WTC11 (cell line): ENCODE results near the gene BUB1. TPM values are rescaled to one million over a fixed set of nuclear protein-coding genes. Genes with fewer than 3 reads are reported as not detected.

Experiments used
- ATAC-seq: fragments of 200-7000 bp; cut with Tn5 transposase; 2 replicates; pipeline ENCODE4 v1.10.0; 2021; ENCODE audit warnings: mild to moderate bottlenecking, moderate library complexity
- CTCF ChIA-PET: fragments of 300-600 bp; sonication (Branson Sonifier 250); formaldehyde crosslinking; loops from one replicate; lab custom pipeline; 2021; ENCODE audit warnings: antibody characterized with exemption; lab: Charles Lee
- POLR2A ChIA-PET: fragments of 350-600 bp; sonication (Branson Sonifier 250); formaldehyde crosslinking; loops from one replicate; lab custom pipeline; 2021; ENCODE audit warnings: antibody characterized with exemption; lab: Charles Lee
- DNase-seq: peaks from one replicate; pipeline ENCODE4 v3.0.0; 2021; ENCODE audit warnings: low spot score
- H3K27ac Mint-ChIP-seq: 2 replicates; pipeline ENCODE4 v1.8.0; 2021; ENCODE audit warnings: mixed read lengths
- H3K27me3 Mint-ChIP-seq: 2 replicates; pipeline ENCODE4 v1.8.0; 2021; ENCODE audit warnings: low read depth, mild to moderate bottlenecking, moderate library complexity, mixed read lengths
- H3K36me3 Mint-ChIP-seq: 2 replicates; pipeline ENCODE4 v1.8.0; 2021; ENCODE audit warnings: mixed read lengths
- H3K4me1 Mint-ChIP-seq: 2 replicates; pipeline ENCODE4 v1.8.0; 2022; ENCODE audit warnings: mixed read lengths
- H3K4me3 Mint-ChIP-seq: 2 replicates; pipeline ENCODE4 v1.8.0; 2021; ENCODE audit warnings: mild to moderate bottlenecking, moderate library complexity, mixed read lengths
- H3K9me3 Mint-ChIP-seq: 2 replicates; pipeline ENCODE4 v1.8.0; 2021; ENCODE audit warnings: mixed read lengths
- ATF2 ChIP-seq: sonication (generic); formaldehyde crosslinking; IDR thresholded peaks from 2 replicates; pipeline ENCODE4 v1.8.1; 2022; ENCODE audit warnings: low read depth, missing genetic modification reagents, borderline replicate concordance
- ATF3 ChIP-seq: sonication (generic); formaldehyde crosslinking; conservative IDR thresholded peaks from 2 replicates; pipeline ENCODE4 v1.8.1; 2022; ENCODE audit warnings: mild to moderate bottlenecking, missing genetic modification reagents
- ELF4 ChIP-seq: sonication (generic); formaldehyde crosslinking; IDR thresholded peaks from 2 replicates; pipeline ENCODE4 v1.8.1; 2022; ENCODE audit warnings: low read depth, mild to moderate bottlenecking, moderate library complexity, missing genetic modification reagents
- FOXK1 ChIP-seq: sonication (generic); formaldehyde crosslinking; IDR thresholded peaks from 2 replicates; pipeline ENCODE4 v1.8.0; 2022; ENCODE audit warnings: mild to moderate bottlenecking, moderate library complexity, missing genetic modification reagents
- NR1H2 ChIP-seq: sonication (generic); formaldehyde crosslinking; IDR thresholded peaks from 2 replicates; pipeline ENCODE4 v1.9.0; 2021; ENCODE audit warnings: mild to moderate bottlenecking, moderate library complexity, missing genetic modification reagents
- PRDM15 ChIP-seq: sonication (generic); formaldehyde crosslinking; IDR thresholded peaks from 2 replicates; pipeline ENCODE4 v1.8.0; 2022; ENCODE audit warnings: missing genetic modification reagents
- RORB ChIP-seq: fragments of 250-450 bp; sonication (Bioruptor Pico); IDR thresholded peaks from 2 replicates; pipeline ENCODE4 v1.9.0; 2021; ENCODE audit warnings: mild to moderate bottlenecking
- ZNF219 ChIP-seq: sonication (generic); formaldehyde crosslinking; IDR thresholded peaks from 2 replicates; pipeline ENCODE4 v1.8.0; 2023; ENCODE audit warnings: missing genetic modification reagents, mild to moderate bottlenecking, borderline replicate concordance
- ZNF317 ChIP-seq: sonication (generic); formaldehyde crosslinking; IDR thresholded peaks from 2 replicates; pipeline ENCODE4 v1.8.1; 2023; ENCODE audit warnings: low read depth, mild to moderate bottlenecking, moderate library complexity, missing genetic modification reagents, borderline replicate concordance
- ZNF423 ChIP-seq: fragments of 250-450 bp; sonication (Bioruptor Pico); IDR thresholded peaks from 2 replicates; pipeline ENCODE4 v2.1.2; 2022; ENCODE audit warnings: mild to moderate bottlenecking, moderate library complexity
- total RNA-seq: library from RNA; stranded (reverse); gene quantifications from 3 replicates; pipeline ENCODE4 v1.2.3, GENCODE V29; 2021
- TF ChIP-seq, protein P1 (sequence below): fragments of 250-450 bp; sonication (Bioruptor Pico); IDR thresholded peaks from 2 replicates; pipeline ENCODE4 v1.8.0; 2021; ENCODE audit warnings: mild to moderate bottlenecking
- TF ChIP-seq, protein P2 (sequence below): sonication (generic); formaldehyde crosslinking; IDR thresholded peaks from 2 replicates; pipeline ENCODE4 v1.8.1; 2022; ENCODE audit warnings: missing genetic modification reagents, borderline replicate concordance
- TF ChIP-seq, protein P3 (sequence below): sonication (generic); formaldehyde crosslinking; IDR thresholded peaks from 2 replicates; pipeline ENCODE4 v1.8.0; 2023; ENCODE audit warnings: mild to moderate bottlenecking, missing genetic modification reagents
- TF ChIP-seq, protein P4 (sequence below): sonication (generic); formaldehyde crosslinking; IDR thresholded peaks from 2 replicates; pipeline ENCODE4 v1.8.1; 2023; ENCODE audit warnings: mild to moderate bottlenecking, missing genetic modification reagents, moderate library complexity
- TF ChIP-seq, protein P5 (sequence below): fragments of 250-450 bp; sonication (Bioruptor Pico); IDR thresholded peaks from 2 replicates; pipeline ENCODE4 v2.1.2; 2022; ENCODE audit warnings: mild to moderate bottlenecking, moderate library complexity
- TF ChIP-seq, protein P6 (sequence below): sonication (generic); formaldehyde crosslinking; IDR thresholded peaks from 2 replicates; pipeline ENCODE4 v1.8.0; 2023; ENCODE audit warnings: missing genetic modification reagents, mild to moderate bottlenecking, borderline replicate concordance

Gene BUB1
- total RNA-seq, 1 experiment from 2014 or later: 116 TPM

- DNase-seq (no peak), ATAC-seq (no peak)
- Mint-ChIP-seq H3K36me3 (no peaks in the 10 kb centered on the region), H3K4me1 (no peaks in the 10 kb centered on the region; the same call in 1 of the 2 replicates), H3K27me3 (peaks cover 16% of the 10 kb centered on the region), H3K9me3 (no peaks in the 10 kb centered on the region), H3K4me3 (no peak overlapping the region), H3K27ac (no peak overlapping the region)
- TF ChIP-seq ATF3 (CRISPR knock-in tag): no peak
- TF ChIP-seq, protein P1, sequence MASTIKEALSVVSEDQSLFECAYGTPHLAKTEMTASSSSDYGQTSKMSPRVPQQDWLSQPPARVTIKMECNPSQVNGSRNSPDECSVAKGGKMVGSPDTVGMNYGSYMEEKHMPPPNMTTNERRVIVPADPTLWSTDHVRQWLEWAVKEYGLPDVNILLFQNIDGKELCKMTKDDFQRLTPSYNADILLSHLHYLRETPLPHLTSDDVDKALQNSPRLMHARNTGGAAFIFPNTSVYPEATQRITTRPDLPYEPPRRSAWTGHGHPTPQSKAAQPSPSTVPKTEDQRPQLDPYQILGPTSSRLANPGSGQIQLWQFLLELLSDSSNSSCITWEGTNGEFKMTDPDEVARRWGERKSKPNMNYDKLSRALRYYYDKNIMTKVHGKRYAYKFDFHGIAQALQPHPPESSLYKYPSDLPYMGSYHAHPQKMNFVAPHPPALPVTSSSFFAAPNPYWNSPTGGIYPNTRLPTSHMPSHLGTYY (CRISPR knock-in tag): no peak
- TF ChIP-seq ZNF219: no peak
- no peak for TF ChIP-seq ATF2 (CRISPR knock-in tag)
- TF ChIP-seq RORB: no peak
- TF ChIP-seq, protein P2, sequence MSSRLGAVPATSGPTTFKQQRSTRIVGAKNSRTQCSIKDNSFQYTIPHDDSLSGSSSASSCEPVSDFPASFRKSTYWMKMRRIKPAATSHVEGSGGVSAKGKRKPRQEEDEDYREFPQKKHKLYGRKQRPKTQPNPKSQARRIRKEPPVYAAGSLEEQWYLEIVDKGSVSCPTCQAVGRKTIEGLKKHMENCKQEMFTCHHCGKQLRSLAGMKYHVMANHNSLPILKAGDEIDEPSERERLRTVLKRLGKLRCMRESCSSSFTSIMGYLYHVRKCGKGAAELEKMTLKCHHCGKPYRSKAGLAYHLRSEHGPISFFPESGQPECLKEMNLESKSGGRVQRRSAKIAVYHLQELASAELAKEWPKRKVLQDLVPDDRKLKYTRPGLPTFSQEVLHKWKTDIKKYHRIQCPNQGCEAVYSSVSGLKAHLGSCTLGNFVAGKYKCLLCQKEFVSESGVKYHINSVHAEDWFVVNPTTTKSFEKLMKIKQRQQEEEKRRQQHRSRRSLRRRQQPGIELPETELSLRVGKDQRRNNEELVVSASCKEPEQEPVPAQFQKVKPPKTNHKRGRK (CRISPR knock-in tag): no peak
- no peak for TF ChIP-seq FOXK1 (CRISPR knock-in tag)
- TF ChIP-seq, protein P3, sequence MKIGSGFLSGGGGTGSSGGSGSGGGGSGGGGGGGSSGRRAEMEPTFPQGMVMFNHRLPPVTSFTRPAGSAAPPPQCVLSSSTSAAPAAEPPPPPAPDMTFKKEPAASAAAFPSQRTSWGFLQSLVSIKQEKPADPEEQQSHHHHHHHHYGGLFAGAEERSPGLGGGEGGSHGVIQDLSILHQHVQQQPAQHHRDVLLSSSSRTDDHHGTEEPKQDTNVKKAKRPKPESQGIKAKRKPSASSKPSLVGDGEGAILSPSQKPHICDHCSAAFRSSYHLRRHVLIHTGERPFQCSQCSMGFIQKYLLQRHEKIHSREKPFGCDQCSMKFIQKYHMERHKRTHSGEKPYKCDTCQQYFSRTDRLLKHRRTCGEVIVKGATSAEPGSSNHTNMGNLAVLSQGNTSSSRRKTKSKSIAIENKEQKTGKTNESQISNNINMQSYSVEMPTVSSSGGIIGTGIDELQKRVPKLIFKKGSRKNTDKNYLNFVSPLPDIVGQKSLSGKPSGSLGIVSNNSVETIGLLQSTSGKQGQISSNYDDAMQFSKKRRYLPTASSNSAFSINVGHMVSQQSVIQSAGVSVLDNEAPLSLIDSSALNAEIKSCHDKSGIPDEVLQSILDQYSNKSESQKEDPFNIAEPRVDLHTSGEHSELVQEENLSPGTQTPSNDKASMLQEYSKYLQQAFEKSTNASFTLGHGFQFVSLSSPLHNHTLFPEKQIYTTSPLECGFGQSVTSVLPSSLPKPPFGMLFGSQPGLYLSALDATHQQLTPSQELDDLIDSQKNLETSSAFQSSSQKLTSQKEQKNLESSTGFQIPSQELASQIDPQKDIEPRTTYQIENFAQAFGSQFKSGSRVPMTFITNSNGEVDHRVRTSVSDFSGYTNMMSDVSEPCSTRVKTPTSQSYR (CRISPR knock-in tag): no peak
- TF ChIP-seq ZNF423: no peak
- TF ChIP-seq ZNF317: no peak
- TF ChIP-seq NR1H2 (CRISPR knock-in tag): no peak
- no peak for TF ChIP-seq ELF4 (CRISPR knock-in tag)
- TF ChIP-seq, protein P4, sequence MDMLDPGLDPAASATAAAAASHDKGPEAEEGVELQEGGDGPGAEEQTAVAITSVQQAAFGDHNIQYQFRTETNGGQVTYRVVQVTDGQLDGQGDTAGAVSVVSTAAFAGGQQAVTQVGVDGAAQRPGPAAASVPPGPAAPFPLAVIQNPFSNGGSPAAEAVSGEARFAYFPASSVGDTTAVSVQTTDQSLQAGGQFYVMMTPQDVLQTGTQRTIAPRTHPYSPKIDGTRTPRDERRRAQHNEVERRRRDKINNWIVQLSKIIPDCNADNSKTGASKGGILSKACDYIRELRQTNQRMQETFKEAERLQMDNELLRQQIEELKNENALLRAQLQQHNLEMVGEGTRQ (CRISPR knock-in tag): no peak
- TF ChIP-seq, protein P5, sequence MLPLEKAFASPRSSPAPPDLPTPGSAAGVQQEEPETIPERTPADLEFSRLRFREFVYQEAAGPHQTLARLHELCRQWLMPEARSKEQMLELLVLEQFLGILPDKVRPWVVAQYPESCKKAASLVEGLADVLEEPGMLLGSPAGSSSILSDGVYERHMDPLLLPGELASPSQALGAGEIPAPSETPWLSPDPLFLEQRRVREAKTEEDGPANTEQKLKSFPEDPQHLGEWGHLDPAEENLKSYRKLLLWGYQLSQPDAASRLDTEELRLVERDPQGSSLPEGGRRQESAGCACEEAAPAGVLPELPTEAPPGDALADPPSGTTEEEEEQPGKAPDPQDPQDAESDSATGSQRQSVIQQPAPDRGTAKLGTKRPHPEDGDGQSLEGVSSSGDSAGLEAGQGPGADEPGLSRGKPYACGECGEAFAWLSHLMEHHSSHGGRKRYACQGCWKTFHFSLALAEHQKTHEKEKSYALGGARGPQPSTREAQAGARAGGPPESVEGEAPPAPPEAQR (CRISPR knock-in tag): no peak
- ChIA-PET POLR2A (interaction anchor here (0.7 kb wide), 1 partner anchor 12 kb away, joined by 6 read pairs; no protein-coding TSS in a partner anchor), CTCF (no interaction called here)
Measured at GRCh38 chr2:110718990-110719389, 41.1 kb upstream of the BUB1 start.

- H3K4me1 Mint-ChIP-seq: no peaks in the 10 kb centered on the region
- TF ChIP-seq PRDM15 (CRISPR knock-in tag): no peak
- TF ChIP-seq, protein P6, sequence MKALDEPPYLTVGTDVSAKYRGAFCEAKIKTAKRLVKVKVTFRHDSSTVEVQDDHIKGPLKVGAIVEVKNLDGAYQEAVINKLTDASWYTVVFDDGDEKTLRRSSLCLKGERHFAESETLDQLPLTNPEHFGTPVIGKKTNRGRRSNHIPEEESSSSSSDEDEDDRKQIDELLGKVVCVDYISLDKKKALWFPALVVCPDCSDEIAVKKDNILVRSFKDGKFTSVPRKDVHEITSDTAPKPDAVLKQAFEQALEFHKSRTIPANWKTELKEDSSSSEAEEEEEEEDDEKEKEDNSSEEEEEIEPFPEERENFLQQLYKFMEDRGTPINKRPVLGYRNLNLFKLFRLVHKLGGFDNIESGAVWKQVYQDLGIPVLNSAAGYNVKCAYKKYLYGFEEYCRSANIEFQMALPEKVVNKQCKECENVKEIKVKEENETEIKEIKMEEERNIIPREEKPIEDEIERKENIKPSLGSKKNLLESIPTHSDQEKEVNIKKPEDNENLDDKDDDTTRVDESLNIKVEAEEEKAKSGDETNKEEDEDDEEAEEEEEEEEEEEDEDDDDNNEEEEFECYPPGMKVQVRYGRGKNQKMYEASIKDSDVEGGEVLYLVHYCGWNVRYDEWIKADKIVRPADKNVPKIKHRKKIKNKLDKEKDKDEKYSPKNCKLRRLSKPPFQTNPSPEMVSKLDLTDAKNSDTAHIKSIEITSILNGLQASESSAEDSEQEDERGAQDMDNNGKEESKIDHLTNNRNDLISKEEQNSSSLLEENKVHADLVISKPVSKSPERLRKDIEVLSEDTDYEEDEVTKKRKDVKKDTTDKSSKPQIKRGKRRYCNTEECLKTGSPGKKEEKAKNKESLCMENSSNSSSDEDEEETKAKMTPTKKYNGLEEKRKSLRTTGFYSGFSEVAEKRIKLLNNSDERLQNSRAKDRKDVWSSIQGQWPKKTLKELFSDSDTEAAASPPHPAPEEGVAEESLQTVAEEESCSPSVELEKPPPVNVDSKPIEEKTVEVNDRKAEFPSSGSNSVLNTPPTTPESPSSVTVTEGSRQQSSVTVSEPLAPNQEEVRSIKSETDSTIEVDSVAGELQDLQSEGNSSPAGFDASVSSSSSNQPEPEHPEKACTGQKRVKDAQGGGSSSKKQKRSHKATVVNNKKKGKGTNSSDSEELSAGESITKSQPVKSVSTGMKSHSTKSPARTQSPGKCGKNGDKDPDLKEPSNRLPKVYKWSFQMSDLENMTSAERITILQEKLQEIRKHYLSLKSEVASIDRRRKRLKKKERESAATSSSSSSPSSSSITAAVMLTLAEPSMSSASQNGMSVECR (CRISPR knock-in tag): no peak
Measured at GRCh38 chr2:110718382-110718781, 40.5 kb upstream of the BUB1 start.

More at GRCh38 chr2:110718382-110718781, 40.5 kb upstream of the BUB1 start:
- ChIA-PET CTCF (no interaction called here), POLR2A (no interaction called here)
- no peak for ATAC-seq
- Mint-ChIP-seq H3K36me3 (no peaks in the 10 kb centered on the region), H3K9me3 (no peaks in the 10 kb centered on the region), H3K27me3 (peaks cover 15% of the 10 kb centered on the region), H3K4me3 (no peak overlapping the region), H3K27ac (no peak overlapping the region)
- no peak for DNase-seq
